ENCODE measurements around the gene PUS3.
"Not testable (repeated sequence)": the region's sequence is repeated elsewhere in the genome, so short reads cannot be mapped to it uniquely, and the experiment has no call there.

PUS3 gene

GRCh38 chr11:125865354-125865753 lies 37.7 kb downstream of the PUS3 start:
- DNase-seq (ENCODE audit: low spot score): not testable (repeated sequence)

- not testable (repeated sequence) for DNase-seq (ENCODE audit: low spot score)
Observed at GRCh38 chr11:125862786-125863185, 40.2 kb downstream of the PUS3 start.

- not testable (repeated sequence) for DNase-seq (ENCODE audit: low spot score)
Observed at GRCh38 chr11:125857670-125858069, 45.3 kb downstream of the PUS3 start.

- DNase-seq (ENCODE audit: low spot score): no peak
Observed at GRCh38 chr11:125846188-125846587, 56.8 kb downstream of the PUS3 start.
